Measurements from ENCODE around the gene ANKRD35. TPM values are rescaled to one million over a fixed set of nuclear protein-coding genes. Genes with fewer than 3 reads are reported as not detected.

Gene ANKRD35
- total and polyA plus RNA-seq, 12 donors = 0.28 to 2.1 (median 0.56) TPM

DNA sequence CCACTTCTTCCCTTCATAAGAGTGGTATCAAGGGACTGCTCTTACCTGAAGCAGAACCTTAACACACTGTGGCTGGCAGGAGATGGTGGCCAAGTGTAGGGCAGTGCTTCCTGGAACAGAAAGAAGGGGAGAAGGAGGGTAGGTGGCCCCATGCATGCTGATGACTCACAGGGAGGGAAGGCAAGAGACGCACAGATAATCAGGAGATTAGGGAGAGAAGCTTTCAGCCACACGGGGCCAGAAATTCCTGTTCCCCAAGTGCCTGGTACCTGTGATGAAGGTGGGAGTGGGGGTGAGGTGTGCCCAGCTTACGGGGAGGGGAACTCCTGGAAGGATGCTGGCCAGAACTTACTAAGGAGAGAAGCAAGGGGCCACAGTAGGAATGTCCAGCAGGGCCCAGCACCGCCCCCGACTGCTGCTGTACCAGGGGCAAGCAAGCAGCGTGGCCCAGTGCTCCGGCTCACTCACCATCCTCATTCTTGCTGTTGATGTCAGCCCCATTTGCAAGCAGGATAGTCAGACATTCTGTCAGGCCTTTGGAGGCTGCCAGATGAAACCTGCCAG, 7.7 kb downstream of the ANKRD35 start:
- intact Hi-C loops (cut with DNase I) = no loop called here

DNA sequence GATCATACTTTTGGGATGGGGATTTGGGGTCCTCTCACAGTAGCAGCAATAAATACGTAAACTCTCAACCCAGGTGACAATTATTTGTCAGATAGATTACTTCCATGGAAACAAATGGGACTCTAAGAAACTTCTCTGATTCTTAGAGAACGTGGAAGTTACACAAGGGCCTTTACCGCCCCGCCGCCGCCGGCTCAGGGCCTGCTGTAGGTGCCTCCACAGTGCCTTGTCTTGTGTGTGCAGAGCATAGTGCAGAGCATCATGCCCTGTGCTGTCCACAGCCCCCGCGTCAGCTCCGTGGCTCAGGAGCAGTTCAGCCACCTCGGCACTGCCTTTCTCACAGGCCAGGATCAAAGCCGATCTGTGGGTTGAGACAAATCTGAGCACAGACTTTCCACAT, 11.0 kb downstream of the ANKRD35 start:
- intact Hi-C loops (cut with DNase I) = no loop called here
- Histone ChIP-seq H3K4me3 (no peak overlapping the region), H3K36me3 (no peaks in the 10 kb centered on the region), H3K27ac (no peak overlapping the region), H3K4me1 (peaks cover 0 to 21% (median 9%) of the 10 kb centered on the region in 9 donors), H3K9me3 (no peaks in the 10 kb centered on the region), H3K27me3 (no peaks in the 10 kb centered on the region)
- DNase-seq (no peak), ATAC-seq (no peak)
- TF ChIP-seq, protein P1, sequence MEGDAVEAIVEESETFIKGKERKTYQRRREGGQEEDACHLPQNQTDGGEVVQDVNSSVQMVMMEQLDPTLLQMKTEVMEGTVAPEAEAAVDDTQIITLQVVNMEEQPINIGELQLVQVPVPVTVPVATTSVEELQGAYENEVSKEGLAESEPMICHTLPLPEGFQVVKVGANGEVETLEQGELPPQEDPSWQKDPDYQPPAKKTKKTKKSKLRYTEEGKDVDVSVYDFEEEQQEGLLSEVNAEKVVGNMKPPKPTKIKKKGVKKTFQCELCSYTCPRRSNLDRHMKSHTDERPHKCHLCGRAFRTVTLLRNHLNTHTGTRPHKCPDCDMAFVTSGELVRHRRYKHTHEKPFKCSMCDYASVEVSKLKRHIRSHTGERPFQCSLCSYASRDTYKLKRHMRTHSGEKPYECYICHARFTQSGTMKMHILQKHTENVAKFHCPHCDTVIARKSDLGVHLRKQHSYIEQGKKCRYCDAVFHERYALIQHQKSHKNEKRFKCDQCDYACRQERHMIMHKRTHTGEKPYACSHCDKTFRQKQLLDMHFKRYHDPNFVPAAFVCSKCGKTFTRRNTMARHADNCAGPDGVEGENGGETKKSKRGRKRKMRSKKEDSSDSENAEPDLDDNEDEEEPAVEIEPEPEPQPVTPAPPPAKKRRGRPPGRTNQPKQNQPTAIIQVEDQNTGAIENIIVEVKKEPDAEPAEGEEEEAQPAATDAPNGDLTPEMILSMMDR (IDR thresholded peaks at IDR 0.05) = no peak
- 93 to 97% methylated on average over 12 of the region's 12 CpGs for WGBS, 2 donors

More for the DNA sequence above, 7.7 kb downstream of the ANKRD35 start:
- Histone ChIP-seq H3K4me3 (no peak overlapping the region), H3K9me3 (no peaks in the 10 kb centered on the region), H3K36me3 (no peaks in the 10 kb centered on the region), H3K4me1 (peaks cover 0 to 1% (median 0%) of the 10 kb centered on the region in 9 donors), H3K27me3 (no peaks in the 10 kb centered on the region), H3K27ac (no peak overlapping the region)
- 75 to 84% methylated on average over 7 of the region's 7 CpGs for WGBS, 2 donors
- DNase-seq (no peak), ATAC-seq (no peak)
- TF ChIP-seq, protein P1 (IDR thresholded peaks at IDR 0.05) = no peak

DNA sequence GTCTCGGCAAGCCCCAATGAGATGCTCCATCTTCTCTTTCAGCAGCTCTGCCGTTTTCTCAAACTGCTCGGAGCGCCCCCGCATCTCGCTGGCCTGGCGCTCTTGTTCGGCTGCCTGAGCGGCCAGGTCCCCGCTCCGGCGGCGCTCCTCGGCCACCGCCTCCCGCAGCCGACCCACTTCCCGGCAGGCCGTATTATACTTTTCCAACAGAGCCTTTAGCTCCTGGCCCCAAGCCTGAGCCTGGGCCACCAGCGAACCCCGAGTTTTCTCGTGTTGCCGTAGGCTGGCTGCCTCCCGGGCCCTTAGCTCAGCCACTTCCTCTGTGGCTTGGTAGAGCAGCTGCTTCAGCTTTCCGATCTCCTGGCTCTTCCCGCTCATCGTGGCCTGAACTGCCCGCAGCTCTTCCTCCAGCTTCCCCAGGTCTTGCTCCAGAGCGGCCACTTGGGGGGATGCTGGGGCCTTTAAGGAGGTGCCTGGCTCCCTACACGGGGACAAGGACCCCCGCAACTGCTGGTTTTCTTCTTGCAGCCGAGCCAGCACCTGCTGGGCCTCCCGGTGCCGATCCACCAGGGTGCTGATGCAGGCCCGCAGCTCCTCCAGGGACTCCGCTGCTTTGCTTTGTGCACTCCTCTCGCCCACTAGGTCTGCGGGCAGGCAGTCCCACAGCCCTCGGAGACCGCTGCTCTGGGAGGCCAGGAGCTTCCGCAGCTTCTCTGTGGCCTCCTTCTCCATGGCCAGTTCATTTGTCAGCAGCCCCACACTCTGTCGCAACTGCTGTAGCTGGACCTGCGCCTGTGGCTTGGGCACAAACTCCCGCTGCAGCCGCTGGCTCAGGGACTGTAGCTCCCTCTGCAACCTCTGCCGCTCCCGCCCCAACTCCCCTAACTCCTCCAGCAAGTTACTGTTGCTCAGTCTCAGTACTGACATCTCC, 13.4 kb downstream of the ANKRD35 start:
- H3K9me3 ChIP-seq = no peaks in the 10 kb centered on the region
- 27 to 30% methylated on average over 47 of the region's 47 CpGs for WGBS, 2 donors

DNA sequence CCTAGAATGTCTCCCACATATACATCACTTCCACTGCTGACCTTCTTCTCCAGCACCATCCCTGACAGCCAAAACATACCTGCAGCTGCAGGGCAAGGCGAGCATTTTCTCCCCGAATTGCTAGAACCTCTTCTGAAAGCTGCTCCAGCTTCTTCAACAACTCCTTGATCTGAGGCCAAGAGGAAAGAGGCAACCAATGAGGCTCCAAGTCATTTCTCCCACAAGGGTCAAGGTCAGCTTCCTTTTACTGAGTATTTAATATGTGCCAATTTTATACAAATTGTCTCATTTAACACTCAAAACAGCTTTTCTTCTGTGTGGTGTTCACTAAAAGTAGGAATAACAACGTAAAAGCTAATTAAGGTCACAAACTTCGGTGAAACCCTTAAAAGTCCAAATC, 17.4 kb downstream of the ANKRD35 start:
- intact Hi-C loops (cut with DNase I) = no loop called here
- 77 to 80% methylated on average over 4 of the region's 4 CpGs for WGBS, 2 donors
- Histone ChIP-seq H3K4me1 (peaks cover 0 to 21% (median 9%) of the 10 kb centered on the region in 9 donors), H3K36me3 (peaks cover 0 to 8% (median 0%) of the 10 kb centered on the region in 9 donors), H3K27ac (no peak overlapping the region), H3K4me3 (no peak overlapping the region), H3K9me3 (no peaks in the 10 kb centered on the region), H3K27me3 (no peaks in the 10 kb centered on the region)
- TF ChIP-seq, protein P1 (IDR thresholded peaks at IDR 0.05) = no peak
- no peak for DNase-seq
- ATAC-seq = no peak

More for the DNA sequence above, 13.4 kb downstream of the ANKRD35 start:
- peaks cover 0 to 21% (median 9%) of the 10 kb centered on the region in 9 donors for H3K4me1 ChIP-seq
- intact Hi-C loops (cut with DNase I) = no loop called here
- peak overlapping the region in 9 of 10 donors; percentile 23 to 60 (median 53) for H3K4me3 ChIP-seq
- peak; percentile 17 to 64 for DNase-seq
- ATAC-seq = peak; percentile 74 to 84 (median 79)
- H3K36me3 ChIP-seq = peaks cover 0 to 7% (median 0%) of the 10 kb centered on the region in 9 donors
- peak overlapping the region in 9 of 10 donors; percentile 61 to 84 (median 76) for H3K27ac ChIP-seq
- TF ChIP-seq, protein P1 (IDR thresholded peaks at IDR 0.05) = no peak
- H3K27me3 ChIP-seq = no peaks in the 10 kb centered on the region

Data from heart right ventricle (tissue), 16 donors.